Measurements from ENCODE around the gene ZBTB26.
"Not testable (repeated sequence)": the region's sequence is repeated elsewhere in the genome, so short reads cannot be mapped to it uniquely, and the experiment has no call there.

The ZBTB26 gene

DNA sequence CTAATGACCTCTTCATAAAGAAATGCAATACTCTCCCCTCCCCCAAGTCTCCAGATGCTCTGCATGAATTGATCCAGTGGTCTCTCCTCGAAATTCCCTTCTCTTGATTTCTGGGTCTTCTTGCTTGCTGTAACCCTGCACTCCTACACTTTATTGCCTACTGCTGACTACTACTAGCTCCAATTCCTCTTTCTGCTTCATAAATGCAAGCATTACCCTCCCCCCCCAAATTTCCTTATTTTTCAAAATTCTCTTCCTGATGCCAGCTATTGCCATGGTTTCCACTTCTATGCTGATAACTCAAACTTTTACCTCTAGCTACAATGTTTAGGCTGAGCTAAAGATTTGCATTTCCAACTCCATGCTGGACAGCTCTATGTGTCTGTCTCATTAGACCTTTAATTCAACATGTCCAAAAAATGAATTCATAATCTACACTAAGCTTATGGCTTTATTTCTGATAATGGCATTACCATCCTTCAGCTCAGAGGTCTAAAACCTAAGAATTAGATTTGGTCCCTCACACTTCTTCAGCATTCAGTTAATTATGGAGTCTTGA is 1.4 kb downstream of the ZBTB26 start:
- no peaks in the 10 kb centered on the region for H3K36me3 ChIP-seq (ENCODE audit: control insufficient read depth in 2 of 2, insufficient read depth in 2 of 2, low read length in 2 of 2)
- no peak overlapping the region for H3K4me3 ChIP-seq (ENCODE audit: low read length in 2 of 2)
- H3K27ac ChIP-seq (ENCODE audit: low read depth in 2 of 2, low read length in 2 of 2), result no peak overlapping the region
- H3K9me3 ChIP-seq (ENCODE audit: control insufficient read depth in 2 of 2, low read length in 2 of 2), result no peaks in the 10 kb centered on the region
- peaks cover 7 to 12% of the 10 kb centered on the region in 2 donors for H3K4me1 ChIP-seq (ENCODE audit: control insufficient read depth in 2 of 2, insufficient read depth in 2 of 2, low read length in 2 of 2)
- no peak overlapping the region for H3K9ac ChIP-seq (ENCODE audit: low read depth in 1 of 2, low read length in 2 of 2)
- no peaks in the 10 kb centered on the region for H3K27me3 ChIP-seq (ENCODE audit: control insufficient read depth in 2 of 2, insufficient read depth in 2 of 2, low read length in 2 of 2)

DNA sequence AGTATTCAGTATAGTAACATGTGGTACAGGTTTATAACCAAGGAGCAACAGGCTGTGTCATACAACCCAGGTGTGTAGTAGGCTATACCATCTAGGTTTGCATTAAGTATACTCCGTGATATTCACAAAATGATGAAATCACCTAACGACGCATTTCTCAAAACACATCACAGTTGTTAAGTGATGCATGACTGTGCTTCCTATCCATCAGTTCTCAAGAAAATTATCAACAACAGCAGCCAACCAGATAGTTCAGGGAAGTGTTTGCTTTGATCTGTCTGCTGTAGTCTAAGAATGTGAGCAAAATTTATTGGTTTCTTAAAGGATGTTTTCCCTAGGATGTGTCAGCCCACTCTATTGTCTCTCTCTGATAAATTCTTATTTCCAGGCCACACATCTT is 7.4 kb downstream of the ZBTB26 start:
- Histone ChIP-seq H3K4me1 (ENCODE audit: control insufficient read depth in 2 of 2, insufficient read depth in 2 of 2, low read length in 2 of 2) (no peaks in the 10 kb centered on the region), H3K27me3 (ENCODE audit: control insufficient read depth in 2 of 2, insufficient read depth in 2 of 2, low read length in 2 of 2) (no peaks in the 10 kb centered on the region), H3K27ac (ENCODE audit: low read depth in 2 of 2, low read length in 2 of 2) (no peak overlapping the region), H3K9ac (ENCODE audit: low read depth in 1 of 2, low read length in 2 of 2) (no peak overlapping the region), H3K9me3 (ENCODE audit: control insufficient read depth in 2 of 2, low read length in 2 of 2) (no peaks in the 10 kb centered on the region), H3K36me3 (ENCODE audit: control insufficient read depth in 2 of 2, insufficient read depth in 2 of 2, low read length in 2 of 2) (peaks cover under 1 to 4% of the 10 kb centered on the region in 2 donors), H3K4me3 (ENCODE audit: low read length in 2 of 2) (no peak overlapping the region)

DNA sequence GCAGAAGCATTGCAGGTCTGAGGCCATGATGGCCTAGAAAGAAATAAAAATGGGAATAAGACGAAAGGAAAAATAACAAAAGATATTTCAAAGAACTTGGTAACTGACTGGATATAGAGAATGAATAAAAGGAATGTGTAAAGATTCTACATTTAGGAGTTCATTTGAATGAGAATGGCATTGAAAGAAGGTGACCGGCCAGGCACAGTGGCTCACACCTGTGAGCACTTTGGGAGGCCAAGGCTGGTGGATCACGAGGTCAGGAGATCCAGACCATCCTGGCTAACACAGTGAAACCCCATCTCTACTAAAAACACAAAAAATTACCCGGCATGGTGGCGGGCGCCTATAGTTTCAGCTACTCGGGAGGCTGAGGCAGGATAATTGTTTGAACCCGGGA is 8.6 kb downstream of the ZBTB26 start:
- no peak overlapping the region for H3K9ac ChIP-seq (ENCODE audit: low read depth in 1 of 2, low read length in 2 of 2)
- no peak overlapping the region for H3K27ac ChIP-seq (ENCODE audit: low read depth in 2 of 2, low read length in 2 of 2)
- H3K9me3 ChIP-seq (ENCODE audit: control insufficient read depth in 2 of 2, low read length in 2 of 2), result no peaks in the 10 kb centered on the region
- H3K4me3 ChIP-seq (ENCODE audit: low read length in 2 of 2), result no peak overlapping the region
- H3K36me3 ChIP-seq (ENCODE audit: control insufficient read depth in 2 of 2, insufficient read depth in 2 of 2, low read length in 2 of 2), result peaks cover 6 to 7% of the 10 kb centered on the region in 2 donors
- no peaks in the 10 kb centered on the region for H3K27me3 ChIP-seq (ENCODE audit: control insufficient read depth in 2 of 2, insufficient read depth in 2 of 2, low read length in 2 of 2)
- H3K4me1 ChIP-seq (ENCODE audit: control insufficient read depth in 2 of 2, insufficient read depth in 2 of 2, low read length in 2 of 2), result no peaks in the 10 kb centered on the region

DNA sequence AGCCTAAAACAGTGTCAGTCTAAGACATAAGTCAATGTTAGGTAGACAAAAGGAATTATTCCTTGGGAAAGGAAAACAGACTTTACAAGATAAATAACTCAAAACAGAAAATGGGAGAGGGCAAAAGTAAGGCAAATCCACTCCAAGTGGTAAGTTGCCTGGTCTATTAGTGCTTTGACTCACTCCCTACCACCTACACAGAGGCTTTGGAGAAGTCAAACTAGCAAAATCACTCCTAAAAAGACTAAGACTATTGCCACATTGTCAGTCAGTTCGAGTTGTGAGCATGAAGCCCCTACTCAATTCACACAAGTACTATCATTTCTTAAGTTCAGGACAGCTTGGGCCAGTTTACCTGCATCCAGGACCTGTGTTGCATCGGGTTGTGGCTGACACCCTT is 13.0 kb downstream of the ZBTB26 start:
- Histone ChIP-seq H3K27me3 (ENCODE audit: control insufficient read depth in 2 of 2, insufficient read depth in 2 of 2, low read length in 2 of 2) (no peaks in the 10 kb centered on the region), H3K4me3 (ENCODE audit: low read length in 2 of 2) (no peak overlapping the region), H3K9ac (ENCODE audit: low read depth in 1 of 2, low read length in 2 of 2) (no peak overlapping the region), H3K27ac (ENCODE audit: low read depth in 2 of 2, low read length in 2 of 2) (no peak overlapping the region), H3K9me3 (ENCODE audit: control insufficient read depth in 2 of 2, low read length in 2 of 2) (no peaks in the 10 kb centered on the region), H3K36me3 (ENCODE audit: control insufficient read depth in 2 of 2, insufficient read depth in 2 of 2, low read length in 2 of 2) (peaks cover 6 to 7% of the 10 kb centered on the region in 2 donors), H3K4me1 (ENCODE audit: control insufficient read depth in 2 of 2, insufficient read depth in 2 of 2, low read length in 2 of 2) (peaks cover 0 to 4% of the 10 kb centered on the region in 2 donors)

DNA sequence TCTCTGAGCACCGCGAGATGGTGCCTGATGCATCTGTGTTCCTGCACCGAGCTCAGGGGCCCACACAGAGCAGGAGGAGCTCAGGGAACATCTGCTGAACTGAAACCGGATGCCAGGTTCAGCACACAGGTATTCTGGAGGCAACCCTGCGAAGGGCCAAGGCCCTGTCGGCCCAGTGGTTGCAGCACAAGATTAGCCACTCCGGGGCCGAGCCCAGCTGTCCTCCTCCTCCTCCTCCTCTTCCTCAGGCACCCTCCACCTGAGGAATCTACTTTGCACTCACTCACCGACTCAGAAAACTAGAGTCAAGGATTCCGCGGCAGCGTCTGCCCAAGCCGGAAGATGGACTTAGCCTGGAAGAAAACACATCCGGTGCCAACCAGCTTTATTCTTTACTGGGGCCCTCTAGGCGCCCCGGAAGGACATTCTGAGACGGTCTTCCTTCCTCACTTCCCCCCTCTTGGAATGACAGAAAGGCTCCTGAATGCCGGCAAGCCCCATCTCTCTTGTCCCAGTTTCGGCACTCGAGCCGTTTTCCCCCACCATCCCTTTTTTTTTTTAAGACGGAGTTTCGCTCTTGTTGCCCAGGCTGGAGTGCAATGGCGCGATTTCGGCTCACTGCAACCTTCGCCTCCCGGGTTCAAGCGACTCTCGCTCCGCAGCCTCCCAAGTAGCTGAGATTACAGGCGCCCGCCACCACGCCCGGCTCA is 18.2 kb downstream of the ZBTB26 start, which contains the start of gene ZBTB6:
Gene ZBTB6 (minus strand): TSS at position 360 of the 710 bp plus-strand sequence. CDS start 1,251 bp downstream, outside the sequence.
- Histone ChIP-seq H3K4me3 (ENCODE audit: low read length in 2 of 2) (peak within 1 kb of the TSS; percentile 76 to 97), H3K36me3 (ENCODE audit: control insufficient read depth in 2 of 2, insufficient read depth in 2 of 2, low read length in 2 of 2) (peaks cover 10 to 30% of the 10 kb centered on the region in 2 donors), H3K27me3 (ENCODE audit: control insufficient read depth in 2 of 2, insufficient read depth in 2 of 2, low read length in 2 of 2) (no peaks in the 10 kb centered on the region), H3K27ac (ENCODE audit: low read depth in 2 of 2, low read length in 2 of 2) (peak within 1 kb of the TSS; percentile 76 to 89), H3K9me3 (ENCODE audit: control insufficient read depth in 2 of 2, low read length in 2 of 2) (no peaks in the 10 kb centered on the region), H3K9ac (ENCODE audit: low read depth in 1 of 2, low read length in 2 of 2) (peak within 1 kb of the TSS; percentile 76), H3K4me1 (ENCODE audit: control insufficient read depth in 2 of 2, insufficient read depth in 2 of 2, low read length in 2 of 2) (peaks cover 8 to 9% of the 10 kb centered on the region in 2 donors)

DNA sequence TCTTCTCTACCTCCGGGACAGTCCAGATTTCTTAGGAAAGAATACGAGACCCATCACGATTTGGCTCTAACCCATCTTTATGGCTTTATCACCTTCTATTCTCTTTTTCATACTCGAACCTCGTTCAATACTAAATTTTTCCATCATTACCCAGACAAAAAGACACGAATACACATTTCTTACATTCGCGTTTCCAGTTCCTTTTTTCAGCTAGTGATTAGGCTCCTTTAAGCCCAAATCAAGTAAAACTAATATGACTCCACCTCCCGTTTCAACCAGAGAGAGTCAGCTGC is 18.7 kb downstream of the ZBTB26 start:
- peak overlapping the region; percentile 76 to 97 for H3K4me3 ChIP-seq (ENCODE audit: low read length in 2 of 2)

DNA sequence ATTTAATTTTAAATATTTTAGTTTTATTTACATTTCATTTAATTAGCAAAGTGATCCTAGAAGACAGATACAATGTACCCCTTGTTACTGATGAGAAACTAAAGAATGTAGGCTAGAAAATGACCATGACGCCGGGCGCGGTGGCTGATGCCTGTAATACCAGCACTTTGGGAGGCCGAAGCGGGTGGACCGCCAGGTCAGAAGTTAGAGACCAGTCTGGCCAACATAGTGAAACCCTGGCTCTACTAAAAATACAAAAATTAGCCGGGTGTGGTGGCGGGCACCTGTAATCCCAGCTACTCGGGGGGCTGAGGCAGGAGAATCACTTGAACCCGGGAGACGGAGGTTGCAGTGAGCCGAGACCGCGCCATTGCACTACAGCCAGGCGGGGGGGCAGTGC is 25.2 kb downstream of the ZBTB26 start:
- H3K27me3 ChIP-seq (ENCODE audit: control insufficient read depth in 2 of 2, insufficient read depth in 2 of 2, low read length in 2 of 2); H3K4me3 ChIP-seq (ENCODE audit: low read length in 2 of 2); H3K9me3 ChIP-seq (ENCODE audit: control insufficient read depth in 2 of 2, low read length in 2 of 2); H3K27ac ChIP-seq (ENCODE audit: low read depth in 2 of 2, low read length in 2 of 2); H3K9ac ChIP-seq (ENCODE audit: low read depth in 1 of 2, low read length in 2 of 2): not testable (repeated sequence)
- peaks cover 7 to 24% of the 10 kb centered on the region in 2 donors for H3K36me3 ChIP-seq (ENCODE audit: control insufficient read depth in 2 of 2, insufficient read depth in 2 of 2, low read length in 2 of 2)
- peaks cover 7 to 11% of the 10 kb centered on the region in 2 donors for H3K4me1 ChIP-seq (ENCODE audit: control insufficient read depth in 2 of 2, insufficient read depth in 2 of 2, low read length in 2 of 2)

More for the DNA sequence above, 18.7 kb downstream of the ZBTB26 start:
- peak overlapping the region; percentile 76 to 89 for H3K27ac ChIP-seq (ENCODE audit: low read depth in 2 of 2, low read length in 2 of 2)
- peaks cover 10 to 31% of the 10 kb centered on the region in 2 donors for H3K36me3 ChIP-seq (ENCODE audit: control insufficient read depth in 2 of 2, insufficient read depth in 2 of 2, low read length in 2 of 2)
- no peaks in the 10 kb centered on the region for H3K9me3 ChIP-seq (ENCODE audit: control insufficient read depth in 2 of 2, low read length in 2 of 2)
- peak overlapping the region; percentile 76 for H3K9ac ChIP-seq (ENCODE audit: low read depth in 1 of 2, low read length in 2 of 2)
- peaks cover 8 to 9% of the 10 kb centered on the region in 2 donors for H3K4me1 ChIP-seq (ENCODE audit: control insufficient read depth in 2 of 2, insufficient read depth in 2 of 2, low read length in 2 of 2)
- H3K27me3 ChIP-seq (ENCODE audit: control insufficient read depth in 2 of 2, insufficient read depth in 2 of 2, low read length in 2 of 2), result no peaks in the 10 kb centered on the region

DNA sequence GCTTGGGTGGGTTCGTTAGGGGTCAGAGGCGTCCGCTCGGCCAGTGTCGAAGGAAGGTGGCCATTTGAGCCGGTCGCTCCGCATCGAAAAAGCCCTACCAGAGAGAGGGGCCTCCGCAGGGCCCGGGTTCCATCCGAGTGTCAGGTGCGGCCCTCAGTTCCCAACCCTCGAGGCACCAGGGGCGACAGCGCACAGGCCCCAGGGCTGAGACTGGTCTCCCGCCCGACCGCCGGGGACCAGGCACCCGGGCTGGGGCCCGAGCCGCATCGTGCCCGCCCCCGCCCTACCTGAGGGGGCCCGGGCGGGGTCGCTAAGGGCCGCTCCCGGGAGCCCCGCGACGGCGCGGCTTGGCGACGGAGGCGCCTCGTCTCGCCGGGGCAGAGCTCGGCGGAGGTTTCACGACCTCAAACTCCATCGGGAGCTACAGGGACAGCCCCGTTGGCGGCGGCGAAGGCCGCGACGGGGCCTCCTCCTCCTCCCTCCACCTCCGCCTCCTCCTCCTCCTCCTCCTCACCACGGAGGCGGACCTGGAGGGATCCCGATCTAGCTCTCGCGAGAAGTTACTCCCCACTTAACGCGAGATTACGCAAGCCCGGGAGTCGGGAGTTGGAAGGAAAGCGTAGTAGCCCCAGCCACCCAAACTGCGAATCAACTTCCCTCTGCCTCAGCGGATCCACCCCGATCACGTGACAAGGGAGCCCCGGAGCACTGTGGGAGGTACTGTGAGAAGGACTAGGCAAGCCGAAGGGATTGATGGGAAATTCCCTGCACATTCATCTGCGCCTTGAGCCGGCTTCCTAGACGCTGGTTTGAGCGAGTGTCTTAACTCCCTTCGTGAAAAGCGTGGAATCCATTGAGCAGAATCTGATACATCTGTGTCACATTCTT is 26.2 kb downstream of the ZBTB26 start, which contains the start of gene RC3H2:
Gene RC3H2 (minus strand): TSS at position 537 of the 888 bp plus-strand sequence. CDS start 7,850 bp downstream, outside the sequence.
- peak within 1 kb of the TSS; percentile 71 to 90 for H3K9ac ChIP-seq (ENCODE audit: low read depth in 1 of 2, low read length in 2 of 2)
- peak within 1 kb of the TSS; percentile 92 for H3K27ac ChIP-seq (ENCODE audit: low read depth in 2 of 2, low read length in 2 of 2)
- peaks cover 0 to 14% of the 10 kb centered on the region in 2 donors for H3K36me3 ChIP-seq (ENCODE audit: control insufficient read depth in 2 of 2, insufficient read depth in 2 of 2, low read length in 2 of 2)
- peak within 1 kb of the TSS; percentile 93 to 94 for H3K4me3 ChIP-seq (ENCODE audit: low read length in 2 of 2)
- H3K27me3 ChIP-seq (ENCODE audit: control insufficient read depth in 2 of 2, insufficient read depth in 2 of 2, low read length in 2 of 2), result no peaks in the 10 kb centered on the region
- no peaks in the 10 kb centered on the region for H3K9me3 ChIP-seq (ENCODE audit: control insufficient read depth in 2 of 2, low read length in 2 of 2)
- H3K4me1 ChIP-seq (ENCODE audit: control insufficient read depth in 2 of 2, insufficient read depth in 2 of 2, low read length in 2 of 2), result peaks cover 7 to 11% of the 10 kb centered on the region in 2 donors

DNA sequence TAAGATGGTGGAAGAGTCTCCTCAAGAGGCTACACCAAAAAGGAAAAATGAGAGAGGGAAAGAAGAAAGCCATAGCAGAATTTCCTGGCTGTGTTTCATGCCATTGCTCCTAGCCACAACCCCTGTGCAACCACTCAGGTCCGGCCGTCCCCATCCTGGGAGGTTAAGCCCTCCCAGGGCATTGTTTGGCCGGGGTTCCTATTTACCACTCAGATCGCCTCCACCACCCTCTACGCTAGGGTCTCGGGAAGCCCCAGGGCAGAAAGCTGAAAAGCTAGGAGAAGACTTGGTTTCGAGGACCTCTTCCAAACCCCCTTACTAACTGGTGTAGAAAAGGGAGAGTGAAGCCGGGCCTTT is 26.9 kb downstream of the ZBTB26 start:
- Histone ChIP-seq H3K4me3 (ENCODE audit: low read length in 2 of 2) (peak overlapping the region; percentile 93 to 94), H3K27ac (ENCODE audit: low read depth in 2 of 2, low read length in 2 of 2) (peak overlapping the region; percentile 92), H3K4me1 (ENCODE audit: control insufficient read depth in 2 of 2, insufficient read depth in 2 of 2, low read length in 2 of 2) (peaks cover 7 to 11% of the 10 kb centered on the region in 2 donors), H3K27me3 (ENCODE audit: control insufficient read depth in 2 of 2, insufficient read depth in 2 of 2, low read length in 2 of 2) (no peaks in the 10 kb centered on the region), H3K9me3 (ENCODE audit: control insufficient read depth in 2 of 2, low read length in 2 of 2) (no peaks in the 10 kb centered on the region), H3K9ac (ENCODE audit: low read depth in 1 of 2, low read length in 2 of 2) (peak overlapping the region; percentile 71 to 90), H3K36me3 (ENCODE audit: control insufficient read depth in 2 of 2, insufficient read depth in 2 of 2, low read length in 2 of 2) (peaks cover 0 to 10% of the 10 kb centered on the region in 2 donors)

DNA sequence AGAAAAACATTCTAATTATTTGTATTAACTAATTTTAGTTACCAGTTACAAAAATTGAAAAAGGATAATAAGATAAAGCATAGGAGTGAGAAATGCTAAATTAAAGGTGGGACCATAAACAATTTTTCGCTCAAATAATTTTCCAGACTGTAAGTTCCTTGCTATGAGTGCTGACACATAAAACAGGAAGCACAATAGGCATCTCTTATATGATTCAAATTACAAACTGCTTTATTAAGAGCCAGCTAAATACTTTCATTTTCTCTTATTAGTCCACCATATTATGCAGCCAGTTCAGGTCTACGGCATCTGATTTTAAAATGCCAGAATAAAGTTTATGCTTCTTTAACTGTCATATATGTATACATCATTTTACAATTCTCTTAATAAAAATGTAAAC is 30.5 kb downstream of the ZBTB26 start:
- Histone ChIP-seq H3K4me1 (ENCODE audit: control insufficient read depth in 2 of 2, insufficient read depth in 2 of 2, low read length in 2 of 2) (peaks cover 7 to 11% of the 10 kb centered on the region in 2 donors), H3K9ac (ENCODE audit: low read depth in 1 of 2, low read length in 2 of 2) (no peak overlapping the region), H3K27me3 (ENCODE audit: control insufficient read depth in 2 of 2, insufficient read depth in 2 of 2, low read length in 2 of 2) (no peaks in the 10 kb centered on the region), H3K36me3 (ENCODE audit: control insufficient read depth in 2 of 2, insufficient read depth in 2 of 2, low read length in 2 of 2) (peaks cover 0 to 3% of the 10 kb centered on the region in 2 donors), H3K27ac (ENCODE audit: low read depth in 2 of 2, low read length in 2 of 2) (no peak overlapping the region), H3K4me3 (ENCODE audit: low read length in 2 of 2) (no peak overlapping the region), H3K9me3 (ENCODE audit: control insufficient read depth in 2 of 2, low read length in 2 of 2) (no peaks in the 10 kb centered on the region)

Data from mucosa of rectum (tissue), 2 donors.